Calu3 (cell line): ENCODE data around the gene CDRT15. TPM values are rescaled to one million over a fixed set of nuclear protein-coding genes. Genes with fewer than 3 reads are reported as not detected.
"Not testable (repeated sequence)": the region's sequence is repeated elsewhere in the genome, so short reads cannot be mapped to it uniquely, and the experiment has no call there.

Experiments used
- BruUV-seq: library from RNA; stranded (reverse); fragments of 400-500 nt; replicated peaks from 2 replicates; lab custom pipeline; 2021; lab: Mats Ljungman, UMichigan
- CTCF ChIA-PET: fragments of 300-600 bp; sonication (Branson Sonifier 250); formaldehyde crosslinking; loops from one replicate; lab custom pipeline; 2022; ENCODE audit warnings: antibody characterized with exemption; lab: Charles Lee
- DNase-seq: peaks from one replicate; pipeline ENCODE4 v3.0.0; 2022
- H3K27ac Mint-ChIP-seq: one replicate; pipeline ENCODE4 v1.8.0; 2022; ENCODE audit warnings: mixed read lengths; ENCODE audit not compliant: unreplicated experiment
- H3K27me3 Mint-ChIP-seq: one replicate; pipeline ENCODE4 v1.8.0; 2022; ENCODE audit warnings: mixed read lengths; ENCODE audit not compliant: unreplicated experiment
- H3K36me3 Mint-ChIP-seq: one replicate; pipeline ENCODE4 v1.8.0; 2022; ENCODE audit warnings: mild to moderate bottlenecking, moderate library complexity, mixed read lengths; ENCODE audit not compliant: insufficient read depth, unreplicated experiment
- H3K4me1 Mint-ChIP-seq: one replicate; pipeline ENCODE4 v1.8.0; 2022; ENCODE audit warnings: mild to moderate bottlenecking, low read depth, mixed read lengths; ENCODE audit not compliant: unreplicated experiment
- H3K4me3 Mint-ChIP-seq: one replicate; pipeline ENCODE4 v1.8.0; 2022; ENCODE audit warnings: mild to moderate bottlenecking, low read depth, moderate library complexity, mixed read lengths; ENCODE audit not compliant: unreplicated experiment
- H3K9me3 Mint-ChIP-seq: one replicate; pipeline ENCODE4 v1.8.0; 2022; ENCODE audit warnings: low read depth, mixed read lengths; ENCODE audit not compliant: unreplicated experiment
- intact Hi-C: fragments of 100-400 bp; cut with micrococcal nuclease; formaldehyde crosslinking; loops from one replicate; pipeline ENCODE4 v1.10.0; 2022; ENCODE audit not compliant: unreplicated experiment
- total RNA-seq: library from RNA; stranded (reverse); gene quantifications from 2 replicates; pipeline ENCODE4 v1.2.3, GENCODE V29; 2022
- TF ChIP-seq, protein P1 (sequence below): fragments of 200-600 bp; IDR thresholded peaks from one replicate; pipeline ENCODE4 v1.8.0; 2022; ENCODE audit warnings: antibody characterized with exemption; ENCODE audit not compliant: unreplicated experiment

CDRT15 gene
- total RNA-seq, 1 experiment from 2014 or later, result not detected

GRCh38 chr17:14196377-14196997 is 40.2 kb downstream of the CDRT15 start:
- Mint-ChIP-seq H3K27me3 (no peaks in the 10 kb centered on the region), H3K36me3 (peaks cover 5% of the 10 kb centered on the region), H3K27ac (peak overlapping the region; percentile 9), H3K9me3 (no peaks in the 10 kb centered on the region), H3K4me1 (peaks cover 10% of the 10 kb centered on the region), H3K4me3 (no peak overlapping the region)
- no peak for DNase-seq
- TF ChIP-seq, protein P1, sequence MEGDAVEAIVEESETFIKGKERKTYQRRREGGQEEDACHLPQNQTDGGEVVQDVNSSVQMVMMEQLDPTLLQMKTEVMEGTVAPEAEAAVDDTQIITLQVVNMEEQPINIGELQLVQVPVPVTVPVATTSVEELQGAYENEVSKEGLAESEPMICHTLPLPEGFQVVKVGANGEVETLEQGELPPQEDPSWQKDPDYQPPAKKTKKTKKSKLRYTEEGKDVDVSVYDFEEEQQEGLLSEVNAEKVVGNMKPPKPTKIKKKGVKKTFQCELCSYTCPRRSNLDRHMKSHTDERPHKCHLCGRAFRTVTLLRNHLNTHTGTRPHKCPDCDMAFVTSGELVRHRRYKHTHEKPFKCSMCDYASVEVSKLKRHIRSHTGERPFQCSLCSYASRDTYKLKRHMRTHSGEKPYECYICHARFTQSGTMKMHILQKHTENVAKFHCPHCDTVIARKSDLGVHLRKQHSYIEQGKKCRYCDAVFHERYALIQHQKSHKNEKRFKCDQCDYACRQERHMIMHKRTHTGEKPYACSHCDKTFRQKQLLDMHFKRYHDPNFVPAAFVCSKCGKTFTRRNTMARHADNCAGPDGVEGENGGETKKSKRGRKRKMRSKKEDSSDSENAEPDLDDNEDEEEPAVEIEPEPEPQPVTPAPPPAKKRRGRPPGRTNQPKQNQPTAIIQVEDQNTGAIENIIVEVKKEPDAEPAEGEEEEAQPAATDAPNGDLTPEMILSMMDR, result peak; percentile 31
- CTCF ChIA-PET, result no interaction called here
- intact Hi-C loops, result no loop called here
- no TSS peak for BruUV-seq

GRCh38 chr17:14192636-14193344 is 43.9 kb downstream of the CDRT15 start:
- H3K36me3 Mint-ChIP-seq, BruUV-seq, H3K4me3 Mint-ChIP-seq, H3K27ac Mint-ChIP-seq, CTCF ChIA-PET, DNase-seq, intact Hi-C loops, H3K27me3 Mint-ChIP-seq, H3K4me1 Mint-ChIP-seq, H3K9me3 Mint-ChIP-seq: not testable (repeated sequence)

DNA sequence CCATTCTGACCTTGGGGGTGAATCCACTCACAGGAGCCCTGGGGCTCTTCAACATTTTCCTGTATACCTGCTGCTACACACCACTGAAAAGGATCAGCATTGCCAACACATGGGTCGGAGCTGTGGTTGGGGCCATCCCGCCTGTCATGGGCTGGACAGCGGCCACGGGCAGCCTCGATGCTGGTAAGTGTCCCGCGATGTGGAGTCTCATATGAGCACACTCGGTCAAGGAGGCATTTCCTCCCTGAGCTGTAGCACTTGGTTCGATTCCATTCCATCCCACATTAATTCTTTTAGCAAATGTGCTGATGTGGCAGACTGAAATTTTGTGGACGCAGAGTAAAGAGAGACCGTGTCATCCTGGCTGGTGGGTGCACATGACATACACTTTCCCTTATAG is 44.6 kb downstream of the CDRT15 start:
- BruUV-seq, H3K9me3 Mint-ChIP-seq, H3K4me3 Mint-ChIP-seq, H3K27me3 Mint-ChIP-seq, DNase-seq, H3K36me3 Mint-ChIP-seq, CTCF ChIA-PET, H3K4me1 Mint-ChIP-seq, H3K27ac Mint-ChIP-seq, intact Hi-C loops: not testable (repeated sequence)

- CTCF ChIA-PET, H3K27me3 Mint-ChIP-seq, H3K36me3 Mint-ChIP-seq, H3K4me3 Mint-ChIP-seq, H3K27ac Mint-ChIP-seq, H3K4me1 Mint-ChIP-seq, BruUV-seq, H3K9me3 Mint-ChIP-seq, DNase-seq, intact Hi-C loops: not testable (repeated sequence)
Measured at GRCh38 chr17:14191469-14191868, 45.2 kb downstream of the CDRT15 start.

GRCh38 chr17:14190774-14191173 is 45.9 kb downstream of the CDRT15 start:
- H3K4me3 Mint-ChIP-seq, H3K36me3 Mint-ChIP-seq, H3K9me3 Mint-ChIP-seq, BruUV-seq, H3K27ac Mint-ChIP-seq, intact Hi-C loops, H3K4me1 Mint-ChIP-seq, H3K27me3 Mint-ChIP-seq, DNase-seq, CTCF ChIA-PET: not testable (repeated sequence)

DNA sequence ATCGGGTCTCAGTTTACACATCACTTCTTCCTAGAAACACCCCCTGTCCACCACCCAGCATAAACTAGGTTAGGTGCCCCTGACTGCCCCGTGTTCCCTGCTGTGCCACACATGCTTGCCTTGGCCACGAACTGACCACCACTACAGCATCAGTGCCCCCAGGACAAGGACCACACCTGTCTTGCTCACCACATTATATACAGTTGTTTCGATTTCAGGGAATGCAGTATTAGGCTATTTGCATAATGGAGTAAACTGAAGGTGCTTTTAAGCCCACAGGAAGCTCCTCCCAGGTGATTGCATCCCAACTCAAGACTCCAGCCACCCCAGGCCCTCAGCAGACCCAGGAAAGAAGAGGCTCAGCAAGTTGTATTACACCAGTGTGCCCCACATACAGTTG is 50.2 kb downstream of the CDRT15 start:
- H3K4me1 Mint-ChIP-seq, CTCF ChIA-PET, H3K27me3 Mint-ChIP-seq, DNase-seq, BruUV-seq, H3K27ac Mint-ChIP-seq, intact Hi-C loops, H3K4me3 Mint-ChIP-seq, H3K9me3 Mint-ChIP-seq, H3K36me3 Mint-ChIP-seq: not testable (repeated sequence)

Other genes starting within 250 kb of the CDRT15 start
- 17.2 and 18.8 TPM in 2 replicates for gene COX10, start 167.4 kb downstream of the CDRT15 start, total RNA-seq
- gene HS3ST3B1, start 64.2 kb upstream of the CDRT15 start, total RNA-seq, result 0.78 and 0.80 TPM in 2 replicates